Endothelial cell of umbilical vein (primary cell): Measurements from ENCODE around the gene SVEP1. TPM values are rescaled to one million over a fixed set of nuclear protein-coding genes. Genes with fewer than 3 reads are reported as not detected.

Source experiments
- BruUV-seq: library from RNA; stranded (reverse); fragments of 400-500 nt; replicated peaks from 2 replicates; lab custom pipeline; 2021; lab: Mats Ljungman, UMichigan
- CTCF ChIA-PET: fragments of 300-600, 350-600 bp; sonication (Branson Sonifier 250); formaldehyde crosslinking; loops from one replicate; lab custom pipeline; 2021; ENCODE audit warnings: antibody characterized with exemption, inconsistent platforms; lab: Charles Lee
- POLR2A ChIA-PET: fragments of 300-600, 350-600 bp; sonication (Branson Sonifier 250); formaldehyde crosslinking; loops from one replicate; lab custom pipeline; 2021; ENCODE audit warnings: antibody characterized with exemption, inconsistent platforms; lab: Charles Lee
- DNase-seq: peaks from one replicate; pipeline ENCODE4 v3.0.0-alpha.2; 2011; ENCODE audit warnings: low read depth, low spot score
- FAIRE-seq: peaks from 2 replicates; lab custom pipeline; 2011; peaks lifted over from hg19 to GRCh38; lab: Jason Lieb, UNC
- H2AFZ ChIP-seq: 2 replicates; pipeline ENCODE4 v1.6.0; 2012; ENCODE audit warnings: low read depth, low read length, control low read depth, inconsistent platforms
- H3K27ac ChIP-seq: 2 replicates; pipeline ENCODE4 v1.5.1; 2011; ENCODE audit warnings: low read depth, mild to moderate bottlenecking, control low read depth, low read length, moderate library complexity; ENCODE audit not compliant: insufficient read depth
- H3K27me3 ChIP-seq, 2 experiments: 2 replicates each; pipeline versions ENCODE4 v1.6.0 to v1.6.1; 2011; ENCODE audit warnings: low read length in 2 of 2, mixed read lengths in 1 of 2; ENCODE audit not compliant: control insufficient read depth in 2 of 2, insufficient read depth in 2 of 2
- H3K36me3 ChIP-seq, 2 experiments: 2 replicates in 1 of 2; 3 replicates in 1 of 2; pipeline ENCODE4 v1.5.1; 2011; ENCODE audit warnings: low read length in 2 of 2, mild to moderate bottlenecking in 1 of 2, moderate library complexity in 1 of 2; ENCODE audit not compliant: control insufficient read depth in 2 of 2, insufficient read depth in 2 of 2; ENCODE audit errors: extremely low read depth in 1 of 2
- H3K4me1 ChIP-seq: 3 replicates; pipeline ENCODE4 v1.5.1; 2011; ENCODE audit warnings: mild to moderate bottlenecking, low read length; ENCODE audit not compliant: control insufficient read depth, insufficient read depth; ENCODE audit errors: extremely low read depth
- H3K4me2 ChIP-seq: 2 replicates; pipeline ENCODE4 v1.6.1; 2011; ENCODE audit warnings: low read length, control low read depth, mixed read lengths; ENCODE audit not compliant: insufficient read depth
- H3K4me3 ChIP-seq, 3 experiments: fragments of 200-600 bp in 1 of 3; sonication (generic), shearing (Covaris generic) in 1 of 3; replicated peaks in 1 of 3; 2 replicates each; pipeline ENCODE4 v1.5.1; 2011 to 2016; ENCODE audit warnings: control low read depth in 3 of 3, low read length in 3 of 3, mild to moderate bottlenecking in 2 of 3, inconsistent platforms in 1 of 3, low read depth in 1 of 3, moderate library complexity in 1 of 3; ENCODE audit not compliant: insufficient read depth in 1 of 3
- H3K79me2 ChIP-seq: 2 replicates; pipeline ENCODE4 v1.6.0; 2012; ENCODE audit warnings: low read length, inconsistent platforms; ENCODE audit not compliant: control insufficient read depth, insufficient read depth
- H3K9ac ChIP-seq: replicated peaks from 2 replicates; pipeline ENCODE3; 2011; ENCODE audit warnings: low read length, control low read depth; ENCODE audit not compliant: insufficient read depth; ENCODE audit errors: extremely low read depth
- H3K9me1 ChIP-seq: replicated peaks from 3 replicates; pipeline ENCODE4 v1.6.0; 2011; ENCODE audit warnings: mild to moderate bottlenecking, low read length; ENCODE audit not compliant: control insufficient read depth, insufficient read depth; ENCODE audit errors: extremely low read depth
- H3K9me3 ChIP-seq: replicated peaks from 2 replicates; pipeline ENCODE4 v1.5.1; 2012; ENCODE audit warnings: low read length, inconsistent platforms; ENCODE audit not compliant: control insufficient read depth, insufficient read depth
- H4K20me1 ChIP-seq: replicated peaks from 2 replicates; pipeline ENCODE3; 2011; ENCODE audit warnings: mild to moderate bottlenecking, low read length; ENCODE audit not compliant: control insufficient read depth, insufficient read depth; ENCODE audit errors: extremely low read depth
- EZH2 ChIP-seq: IDR thresholded peaks from 2 replicates; pipeline ENCODE4 v1.6.1; 2012; ENCODE audit warnings: borderline replicate concordance, low read depth, mild to moderate bottlenecking, moderate library complexity, low read length, inconsistent platforms; ENCODE audit not compliant: severe bottlenecking
- FOS ChIP-seq: IDR thresholded peaks from 2 replicates; pipeline ENCODE4 v1.6.1; 2011; ENCODE audit warnings: mild to moderate bottlenecking, low read length, moderate library complexity, borderline replicate concordance; ENCODE audit not compliant: insufficient read depth
- GATA2 ChIP-seq: IDR thresholded peaks from 2 replicates; pipeline ENCODE4 v1.7.0; 2011; ENCODE audit warnings: low read depth, mild to moderate bottlenecking, moderate library complexity, mixed read lengths, low read length; ENCODE audit not compliant: insufficient read length, insufficient read depth
- POLR2A ChIP-seq: IDR thresholded peaks from 2 replicates; pipeline ENCODE4 v1.6.1; 2012; ENCODE audit warnings: low read depth, mild to moderate bottlenecking, control low read depth, low read length
- POLR2AphosphoS5 ChIP-seq: IDR thresholded peaks from 2 replicates; pipeline ENCODE4 v1.6.1; 2012; ENCODE audit warnings: low read depth, mild to moderate bottlenecking, control low read depth, low read length, moderate library complexity; ENCODE audit not compliant: insufficient read depth
- dilution Hi-C: fragments of 300-500 bp; cut with MboI; formaldehyde crosslinking; loops from one replicate; pipeline ENCODE4 v1.15.0; 2019; ENCODE audit warnings: low sequenced_read_pairs; ENCODE audit not compliant: extremely low pct_ligation_motif_present
- intact Hi-C: fragments of 100-400 bp; cut with micrococcal nuclease; formaldehyde crosslinking; loops from one replicate; pipeline ENCODE4 v1.10.0; 2022
- polyA plus RNA-seq, 4 experiments: library from polyadenylated mRNA; depleted of rRNA in 3 of 4; stranded (reverse) in 3 of 4; unstranded in 1 of 4; fragments of >200 nt; gene quantifications; 2 replicates each; pipeline versions ENCODE4 v1.2.1 to v1.2.3, GENCODE V29; 2011 to 2012; ENCODE audit warnings: missing spikeins in 1 of 4
- total RNA-seq: library from RNA; stranded (reverse); gene quantifications from 2 replicates; pipeline ENCODE4 v1.2.3, GENCODE V29; 2021
- TF ChIP-seq, protein P1 (sequence below): IDR thresholded peaks from 2 replicates; pipeline ENCODE4 v1.6.1; 2011; ENCODE audit not compliant: insufficient read depth, insufficient read length
- TF ChIP-seq, protein P2 (sequence below), 2 donors: IDR thresholded peaks; 1 replicate in 1 of 2; 2 replicates in 1 of 2; pipeline ENCODE4 v1.5.1; 2011; ENCODE audit warnings: low read length in 2 of 2, mild to moderate bottlenecking in 2 of 2, moderate library complexity in 2 of 2, control low read depth in 1 of 2, inconsistent platforms in 1 of 2, low read depth in 1 of 2; ENCODE audit not compliant: insufficient read depth in 1 of 2; ENCODE audit errors: extremely low read depth in 1 of 2

The SVEP1 gene
- total and polyA plus RNA-seq, 2 donors (not counting 3 experiments of a cell fraction or from before 2014, with no cell fraction given) = 0.04 to 0.29 TPM

DNA sequence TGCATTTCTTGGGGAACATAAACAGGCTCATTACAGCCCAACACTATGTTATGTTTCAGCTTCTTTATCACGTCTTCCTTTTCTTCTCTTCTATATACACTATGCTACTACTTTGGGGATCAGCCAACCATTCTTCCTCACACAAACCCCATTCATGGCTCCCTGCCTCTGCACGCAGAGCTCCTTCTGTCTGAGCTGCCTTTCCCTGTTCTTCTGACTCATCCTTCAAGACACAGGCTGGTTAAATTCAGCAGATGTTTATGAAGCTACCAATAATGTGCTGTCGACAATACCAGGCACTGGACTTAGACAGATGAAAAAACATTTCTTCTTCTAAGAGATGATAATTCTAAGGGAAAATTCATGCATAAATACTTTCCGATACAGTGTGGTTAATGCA is 139.4 kb downstream of the SVEP1 start:
- Histone ChIP-seq H3K9ac (no peak overlapping the region), H4K20me1 (no peaks in the 10 kb centered on the region), H3K4me3 (no peak overlapping the region), H3K27me3 (no peaks in the 10 kb centered on the region), H3K9me1 (no peaks in the 10 kb centered on the region), H3K4me1 (no peaks in the 10 kb centered on the region), H3K4me2 (no peak overlapping the region), H2AFZ (no peak overlapping the region), H3K36me3 (no peaks in the 10 kb centered on the region), H3K9me3 (no peaks in the 10 kb centered on the region), H3K27ac (no peak overlapping the region), H3K79me2 (no peaks in the 10 kb centered on the region)
- intact Hi-C loops = no loop called here
- dilution Hi-C loops = no loop called here
- ChIA-PET POLR2A (no interaction called here), CTCF (interaction anchor here (2.4 kb wide), 1 partner anchor 12 kb away, joined by 9 read pairs; no protein-coding TSS in a partner anchor)
- DNase-seq = no peak
- no peak for FAIRE-seq
- no TSS peak for BruUV-seq
- TF ChIP-seq, protein P1, sequence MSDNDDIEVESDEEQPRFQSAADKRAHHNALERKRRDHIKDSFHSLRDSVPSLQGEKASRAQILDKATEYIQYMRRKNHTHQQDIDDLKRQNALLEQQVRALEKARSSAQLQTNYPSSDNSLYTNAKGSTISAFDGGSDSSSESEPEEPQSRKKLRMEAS = no peak
- TF ChIP-seq EZH2 (no peak), POLR2AphosphoS5 (no peak), GATA2 (no peak), FOS (no peak), POLR2A (no peak)
- TF ChIP-seq, protein P2, sequence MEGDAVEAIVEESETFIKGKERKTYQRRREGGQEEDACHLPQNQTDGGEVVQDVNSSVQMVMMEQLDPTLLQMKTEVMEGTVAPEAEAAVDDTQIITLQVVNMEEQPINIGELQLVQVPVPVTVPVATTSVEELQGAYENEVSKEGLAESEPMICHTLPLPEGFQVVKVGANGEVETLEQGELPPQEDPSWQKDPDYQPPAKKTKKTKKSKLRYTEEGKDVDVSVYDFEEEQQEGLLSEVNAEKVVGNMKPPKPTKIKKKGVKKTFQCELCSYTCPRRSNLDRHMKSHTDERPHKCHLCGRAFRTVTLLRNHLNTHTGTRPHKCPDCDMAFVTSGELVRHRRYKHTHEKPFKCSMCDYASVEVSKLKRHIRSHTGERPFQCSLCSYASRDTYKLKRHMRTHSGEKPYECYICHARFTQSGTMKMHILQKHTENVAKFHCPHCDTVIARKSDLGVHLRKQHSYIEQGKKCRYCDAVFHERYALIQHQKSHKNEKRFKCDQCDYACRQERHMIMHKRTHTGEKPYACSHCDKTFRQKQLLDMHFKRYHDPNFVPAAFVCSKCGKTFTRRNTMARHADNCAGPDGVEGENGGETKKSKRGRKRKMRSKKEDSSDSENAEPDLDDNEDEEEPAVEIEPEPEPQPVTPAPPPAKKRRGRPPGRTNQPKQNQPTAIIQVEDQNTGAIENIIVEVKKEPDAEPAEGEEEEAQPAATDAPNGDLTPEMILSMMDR (IDR thresholded peaks at IDR 0.05; ENCODE audit: extremely low read depth in 1 of 2, insufficient read depth in 1 of 2, low read depth in 1 of 2, low read length in 2 of 2) = no peak
